MG63 (cell line): ENCODE results near the gene FAM186B. TPM values are rescaled to one million over a fixed set of nuclear protein-coding genes. Genes with fewer than 3 reads are reported as not detected.
A peak's percentile ranks its signal among the peaks of the same experiment; 100 is the strongest.

Experiments used
- DNase-seq: peaks from one replicate; pipeline ENCODE4 v3.0.0-alpha.2; 2020
- H3K27me3 ChIP-seq: fragments of 250-450 bp; sonication (Bioruptor Pico); 2 replicates; pipeline ENCODE4 v1.5.1; 2020; ENCODE audit warnings: mild to moderate bottlenecking, moderate library complexity
- H3K36me3 ChIP-seq: fragments of 250-450 bp; sonication (Bioruptor Pico); 2 replicates; pipeline ENCODE4 v1.5.1; 2020; ENCODE audit warnings: mild to moderate bottlenecking, moderate library complexity
- H3K4me3 ChIP-seq: fragments of 250-450 bp; sonication (Bioruptor Pico); 2 replicates; pipeline ENCODE4 v1.5.1; 2020; ENCODE audit warnings: mild to moderate bottlenecking, moderate library complexity
- H3K9me3 ChIP-seq: fragments of 250-450 bp; sonication (Bioruptor Pico); 2 replicates; pipeline ENCODE4 v1.5.1; 2020; ENCODE audit warnings: mild to moderate bottlenecking, moderate library complexity
- total RNA-seq: library from RNA; depleted of rRNA; stranded (reverse); fragments of >200 nt; shearing (Covaris generic); gene quantifications from 2 replicates; pipeline ENCODE4 v1.2.3, GENCODE V29; 2014; ENCODE audit warnings: low replicate concordance

FAM186B gene
- total RNA-seq, 1 experiment from 2014 or later = not detected

DNA sequence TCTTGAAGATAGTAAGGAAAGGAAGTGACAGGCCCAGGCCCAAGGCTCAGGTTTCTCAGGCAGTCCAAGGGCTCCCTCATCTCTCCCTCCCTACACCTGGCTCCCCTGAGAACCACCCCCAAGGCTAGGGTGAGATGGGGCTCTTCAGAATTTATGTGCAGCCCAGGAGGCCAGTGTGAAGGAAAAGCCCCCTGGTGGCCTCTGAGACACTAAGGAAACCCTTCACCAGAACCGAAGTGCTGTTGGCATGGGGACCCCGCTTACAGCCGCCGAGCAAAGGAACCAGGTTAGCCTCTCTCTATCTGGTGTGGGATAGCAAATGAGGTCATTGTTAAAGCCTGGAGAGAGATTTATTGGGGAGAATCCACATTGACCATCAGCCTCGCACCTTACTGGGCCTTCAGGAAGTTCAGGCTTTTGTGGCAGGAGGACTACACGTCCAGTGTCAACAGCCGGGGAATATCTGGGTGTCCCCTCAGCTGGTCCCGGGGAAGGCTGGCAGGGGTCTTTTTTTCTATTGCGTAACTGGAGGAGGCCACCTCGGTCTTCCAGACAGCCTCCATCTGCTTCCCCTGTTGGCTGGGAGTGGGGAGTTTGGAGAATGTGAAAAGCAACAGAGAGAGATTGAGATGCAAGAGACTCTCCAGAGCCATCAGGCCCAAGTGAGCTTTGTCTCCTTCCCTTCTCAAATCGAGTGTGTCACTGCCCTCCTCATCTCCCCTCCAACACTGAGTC lies 18.1 kb downstream of the FAM186B start:
- DNase-seq = no peak
- H3K27me3 ChIP-seq = no peaks in the 10 kb centered on the region
- no peaks in the 10 kb centered on the region; the same call in 1 of the 2 replicates for H3K9me3 ChIP-seq
- no peak overlapping the region for H3K4me3 ChIP-seq
- no peaks in the 10 kb centered on the region; the same call in 1 of the 2 replicates for H3K36me3 ChIP-seq

DNA sequence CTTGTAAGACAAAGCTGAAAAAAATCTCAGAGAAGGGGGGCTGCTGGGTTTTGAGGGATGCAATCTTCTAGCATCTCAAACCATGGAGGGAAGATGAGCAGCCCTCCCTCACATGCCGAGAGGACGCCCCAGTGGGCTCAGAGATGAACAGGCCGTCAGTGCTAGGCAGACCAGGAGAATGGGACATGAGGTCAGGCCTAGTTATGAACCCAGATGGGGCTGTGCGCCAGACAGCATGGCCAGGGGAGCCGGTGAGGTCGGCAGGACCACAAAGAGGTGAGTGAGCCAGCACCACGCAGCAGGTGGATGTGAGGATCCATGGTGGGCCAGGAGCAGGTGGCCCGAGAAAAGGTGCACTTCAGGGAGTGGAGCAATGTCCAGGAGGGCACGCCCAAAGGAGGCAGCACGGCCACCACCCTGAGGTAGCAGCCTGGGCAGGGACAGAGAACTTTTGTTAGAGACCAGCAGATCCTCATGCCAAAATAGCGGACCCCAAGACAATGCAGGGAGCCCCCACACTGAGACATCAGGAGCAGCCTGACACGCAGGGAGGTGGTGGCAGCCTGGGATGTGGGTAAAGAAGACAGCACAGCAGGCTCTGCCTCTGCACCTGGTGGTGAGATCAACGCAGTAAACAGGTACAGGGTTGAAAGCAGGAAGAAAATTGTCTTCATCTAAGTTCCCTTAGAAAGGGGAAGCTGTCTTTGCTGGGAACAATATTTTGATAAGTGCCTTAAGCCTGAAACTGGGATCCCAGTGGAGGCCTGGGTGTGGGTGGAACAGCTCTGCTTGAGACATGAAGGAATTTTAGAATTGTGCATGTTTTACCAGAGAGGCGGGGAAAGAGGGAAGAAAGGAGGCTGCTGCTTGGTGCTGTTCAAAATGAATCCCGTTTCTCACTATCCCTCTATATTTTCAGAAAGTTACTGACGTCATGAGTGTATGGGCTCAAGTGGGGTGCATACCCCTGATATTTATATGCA lies 19.7 kb downstream of the FAM186B start:
- DNase-seq = no peak
- H3K9me3 ChIP-seq = no peaks in the 10 kb centered on the region; the same call in 1 of the 2 replicates
- no peaks in the 10 kb centered on the region; the same call in 1 of the 2 replicates for H3K36me3 ChIP-seq
- H3K27me3 ChIP-seq = no peaks in the 10 kb centered on the region
- H3K4me3 ChIP-seq = no peak overlapping the region

DNA sequence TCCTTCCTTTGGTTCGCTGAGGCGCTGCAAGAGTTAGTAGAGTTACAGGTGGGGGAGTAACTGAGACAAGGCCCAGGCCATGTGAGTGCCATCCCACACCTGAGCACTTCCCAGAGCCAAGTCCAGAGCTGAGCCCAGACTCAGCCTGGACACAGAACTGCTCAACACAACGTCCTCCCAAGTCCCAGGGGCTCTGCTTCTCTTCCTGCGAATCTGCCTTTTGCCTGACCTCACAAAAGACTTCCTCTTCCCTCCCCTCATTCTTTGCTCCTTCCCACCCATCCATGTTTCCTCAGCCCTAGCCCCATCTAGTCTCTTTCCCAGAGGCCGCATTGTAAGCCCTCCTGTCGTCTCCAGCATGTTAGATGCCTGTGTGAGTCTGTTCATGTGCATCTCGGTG lies 20.8 kb downstream of the FAM186B start:
- Histone ChIP-seq H3K4me3 (no peak overlapping the region), H3K9me3 (no peaks in the 10 kb centered on the region), H3K36me3 (no peaks in the 10 kb centered on the region; the same call in 1 of the 2 replicates), H3K27me3 (no peaks in the 10 kb centered on the region)
- no peak for DNase-seq

DNA sequence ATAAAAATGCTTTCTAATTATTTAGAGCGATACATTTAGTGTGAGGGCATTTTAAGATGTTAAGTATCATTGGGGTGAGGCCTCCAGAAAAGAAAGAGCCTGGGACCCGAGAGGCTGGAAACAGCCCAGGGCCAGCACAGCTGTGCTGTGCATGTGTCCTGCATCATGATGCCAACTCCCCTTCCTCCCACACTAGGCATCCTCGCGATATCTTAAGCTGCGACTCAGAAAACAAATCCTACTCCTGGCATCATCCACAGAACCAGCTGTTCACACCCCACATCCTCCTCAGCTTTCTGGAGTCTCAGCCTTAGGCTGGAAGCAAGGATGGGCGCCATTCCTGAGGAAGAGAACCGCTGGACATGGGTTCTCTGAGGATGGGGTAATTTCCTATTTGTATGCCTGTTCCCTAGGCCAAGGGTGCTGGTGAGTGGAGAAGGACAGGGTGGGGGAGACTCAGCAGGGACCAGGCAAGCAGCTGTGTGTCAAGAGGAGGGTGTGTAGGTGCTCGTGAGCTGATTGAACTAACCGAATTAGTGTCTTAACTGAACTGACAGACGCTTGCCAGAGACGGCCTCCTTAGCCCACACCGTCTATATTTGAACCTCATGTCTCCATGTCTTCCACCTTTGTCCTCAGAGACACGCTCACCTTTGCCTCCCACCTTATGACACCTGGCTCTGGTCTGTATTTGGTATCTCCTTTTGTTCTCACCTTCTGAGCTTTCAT lies 21.9 kb downstream of the FAM186B start:
- Histone ChIP-seq H3K36me3 (no peaks in the 10 kb centered on the region; the same call in 1 of the 2 replicates), H3K27me3 (no peaks in the 10 kb centered on the region), H3K4me3 (no peak overlapping the region), H3K9me3 (no peaks in the 10 kb centered on the region)
- peak; percentile 41 for DNase-seq

DNA sequence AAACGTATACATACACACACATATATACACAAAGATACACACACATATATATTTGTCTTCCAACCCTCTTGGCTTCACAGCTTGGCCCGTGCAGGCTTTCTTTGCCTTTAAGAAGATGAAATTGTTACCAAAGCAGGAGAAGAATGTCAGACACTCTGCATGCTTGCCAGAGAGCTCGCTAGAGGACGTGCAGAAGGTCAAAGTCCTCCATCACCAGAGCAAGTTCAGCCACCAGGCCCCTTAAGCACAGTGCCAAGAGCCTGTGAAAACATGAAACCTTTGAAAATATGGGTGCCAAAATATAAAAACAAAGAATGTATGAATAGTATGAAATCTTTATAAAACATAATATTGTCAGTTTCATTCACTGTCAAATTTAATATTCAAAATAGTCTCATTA lies 22.6 kb downstream of the FAM186B start:
- H3K36me3 ChIP-seq = no peaks in the 10 kb centered on the region; the same call in 1 of the 2 replicates
- no peak overlapping the region for H3K4me3 ChIP-seq
- H3K9me3 ChIP-seq = no peaks in the 10 kb centered on the region
- no peaks in the 10 kb centered on the region for H3K27me3 ChIP-seq
- DNase-seq = no peak

DNA sequence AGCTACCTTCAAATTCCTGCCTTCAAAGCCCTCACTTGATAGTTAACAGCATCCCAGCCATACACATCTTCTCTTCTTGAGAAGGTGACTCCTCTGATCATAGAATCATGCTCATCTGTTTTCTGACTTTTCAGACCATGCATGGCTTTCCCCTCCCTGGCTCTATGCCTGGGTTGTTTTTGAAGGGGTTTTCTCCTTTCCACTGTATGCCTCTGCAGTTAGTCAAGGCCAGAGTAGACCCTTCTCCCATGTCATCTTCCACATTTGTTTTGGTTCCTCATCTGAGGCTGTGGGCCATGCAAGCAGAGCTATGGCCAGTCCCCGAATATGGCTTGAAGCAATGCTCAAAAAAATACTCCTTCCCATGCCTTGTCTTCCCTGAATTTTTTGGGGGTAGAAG lies 23.2 kb downstream of the FAM186B start:
- Histone ChIP-seq H3K9me3 (no peaks in the 10 kb centered on the region), H3K4me3 (no peak overlapping the region), H3K27me3 (no peaks in the 10 kb centered on the region), H3K36me3 (no peaks in the 10 kb centered on the region; the same call in 1 of the 2 replicates)
- no peak for DNase-seq

DNA sequence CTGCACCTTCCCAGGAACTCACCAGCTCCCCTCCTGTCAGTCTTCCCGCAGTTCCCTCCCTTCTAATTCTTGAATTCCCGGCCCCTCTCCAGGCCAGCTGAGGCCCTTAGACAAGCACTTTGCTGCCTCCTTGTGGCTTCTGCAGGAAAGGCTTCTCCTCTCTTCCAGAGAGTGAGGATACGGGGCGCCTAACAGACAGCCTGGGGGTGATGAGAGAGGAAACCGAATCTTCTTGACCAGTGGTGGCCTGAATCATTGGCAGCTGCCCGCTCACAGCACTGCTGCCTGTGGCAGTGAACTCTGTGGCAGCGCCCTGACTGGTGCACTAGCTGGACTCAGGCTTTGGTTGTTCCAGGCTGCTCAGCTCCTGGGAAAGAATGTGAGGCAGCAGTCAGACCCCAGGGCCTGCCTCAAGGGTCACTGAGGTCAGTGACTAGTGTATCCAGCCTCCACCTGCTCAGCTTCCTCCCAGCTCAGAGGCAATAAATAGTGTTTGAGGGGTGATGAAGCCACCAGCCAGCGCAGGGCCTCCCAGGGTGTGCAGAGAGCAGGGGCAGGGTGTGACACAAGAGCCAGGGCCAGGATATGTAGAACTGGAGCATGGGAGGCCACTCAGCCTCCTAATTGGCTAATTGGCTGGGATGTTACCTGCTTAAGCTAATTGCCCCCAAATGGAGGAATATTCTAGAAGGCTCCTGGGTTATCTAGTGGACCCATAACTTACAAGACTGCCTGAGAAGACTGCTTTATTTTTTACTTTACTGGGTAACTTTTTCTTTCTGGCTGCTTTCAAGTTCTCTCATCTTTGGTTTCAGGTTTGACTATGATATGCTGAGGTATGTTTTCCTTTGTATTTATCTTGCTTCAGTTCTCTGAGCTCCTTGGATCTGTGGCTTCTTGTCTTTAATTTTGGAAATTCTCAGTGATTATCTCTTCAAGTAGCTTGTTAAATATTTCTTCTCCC lies 24.6 kb downstream of the FAM186B start:
- H3K36me3 ChIP-seq = no peaks in the 10 kb centered on the region; the same call in 1 of the 2 replicates
- no peak overlapping the region for H3K4me3 ChIP-seq
- peak; percentile 61 for DNase-seq
- H3K27me3 ChIP-seq = no peaks in the 10 kb centered on the region
- H3K9me3 ChIP-seq = no peaks in the 10 kb centered on the region

DNA sequence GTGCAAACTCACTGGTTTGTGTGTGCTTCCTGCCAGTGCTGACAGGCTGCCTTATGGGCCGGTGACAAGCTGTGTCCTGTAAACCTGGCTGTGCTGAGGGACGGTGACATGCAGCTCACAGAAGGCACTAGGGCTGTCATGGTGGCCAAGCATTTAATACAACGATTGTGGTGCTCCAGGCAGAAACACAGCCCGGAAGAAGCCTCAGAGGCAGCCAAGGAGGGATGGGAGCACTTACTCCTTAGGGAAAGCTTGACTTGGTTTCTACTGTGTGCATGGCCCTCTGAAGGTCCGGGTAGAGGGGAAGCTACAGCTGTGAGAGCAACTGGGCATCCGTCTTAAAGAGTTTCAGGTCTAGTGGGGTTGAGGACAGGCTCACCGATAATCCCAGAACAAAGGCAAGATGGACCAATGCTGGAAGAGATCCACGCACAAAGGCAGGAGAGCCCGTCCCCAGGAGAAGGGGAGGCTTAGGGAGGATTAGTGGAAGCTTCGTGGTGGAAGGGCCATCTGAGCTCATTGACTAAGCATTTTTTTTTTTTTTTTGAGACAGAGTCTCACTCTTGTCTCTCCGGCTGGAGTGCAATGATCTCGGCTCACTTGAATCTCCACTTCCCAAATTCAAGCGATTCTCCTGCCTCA lies 26.8 kb downstream of the FAM186B start:
- no peak for DNase-seq
- no peaks in the 10 kb centered on the region for H3K27me3 ChIP-seq
- no peaks in the 10 kb centered on the region; the same call in 1 of the 2 replicates for H3K36me3 ChIP-seq
- H3K9me3 ChIP-seq = no peaks in the 10 kb centered on the region
- H3K4me3 ChIP-seq = no peak overlapping the region

DNA sequence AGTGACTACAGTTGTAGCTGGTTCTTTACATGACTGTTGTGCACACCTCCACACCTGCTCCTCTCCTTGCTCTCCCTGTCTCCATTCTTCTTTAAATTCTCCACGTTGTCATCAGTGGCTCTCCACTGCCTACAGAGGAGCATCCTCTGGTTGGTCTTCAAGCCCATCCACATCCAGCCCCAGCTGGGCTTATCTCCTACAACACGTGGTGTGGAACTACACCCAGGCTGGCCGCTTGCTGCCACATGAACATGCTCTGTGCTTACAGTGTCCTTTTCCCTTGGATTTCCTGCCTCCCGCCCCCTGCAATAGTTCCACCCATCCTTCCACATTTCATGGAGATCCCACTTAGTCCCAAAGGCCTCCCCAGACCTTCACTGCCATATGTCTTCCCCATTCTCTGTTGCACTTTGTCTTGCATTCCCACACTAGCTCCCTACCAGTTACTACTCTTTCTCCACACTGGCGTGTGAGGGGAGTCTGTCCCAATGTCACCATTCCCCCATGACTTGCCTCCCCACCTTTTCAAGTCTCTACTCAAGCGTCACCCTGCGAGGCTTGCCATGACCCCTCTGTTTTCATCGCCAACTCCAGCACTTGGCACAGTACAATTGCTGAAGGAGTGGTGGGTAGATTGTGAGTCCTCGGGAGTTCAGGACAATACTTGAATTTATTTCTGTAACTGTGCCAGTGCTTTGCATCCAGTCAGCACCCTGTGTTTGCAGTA lies 27.7 kb downstream of the FAM186B start:
- H3K27me3 ChIP-seq = no peaks in the 10 kb centered on the region
- DNase-seq = no peak
- H3K4me3 ChIP-seq = no peak overlapping the region
- no peaks in the 10 kb centered on the region for H3K36me3 ChIP-seq
- H3K9me3 ChIP-seq = no peaks in the 10 kb centered on the region

DNA sequence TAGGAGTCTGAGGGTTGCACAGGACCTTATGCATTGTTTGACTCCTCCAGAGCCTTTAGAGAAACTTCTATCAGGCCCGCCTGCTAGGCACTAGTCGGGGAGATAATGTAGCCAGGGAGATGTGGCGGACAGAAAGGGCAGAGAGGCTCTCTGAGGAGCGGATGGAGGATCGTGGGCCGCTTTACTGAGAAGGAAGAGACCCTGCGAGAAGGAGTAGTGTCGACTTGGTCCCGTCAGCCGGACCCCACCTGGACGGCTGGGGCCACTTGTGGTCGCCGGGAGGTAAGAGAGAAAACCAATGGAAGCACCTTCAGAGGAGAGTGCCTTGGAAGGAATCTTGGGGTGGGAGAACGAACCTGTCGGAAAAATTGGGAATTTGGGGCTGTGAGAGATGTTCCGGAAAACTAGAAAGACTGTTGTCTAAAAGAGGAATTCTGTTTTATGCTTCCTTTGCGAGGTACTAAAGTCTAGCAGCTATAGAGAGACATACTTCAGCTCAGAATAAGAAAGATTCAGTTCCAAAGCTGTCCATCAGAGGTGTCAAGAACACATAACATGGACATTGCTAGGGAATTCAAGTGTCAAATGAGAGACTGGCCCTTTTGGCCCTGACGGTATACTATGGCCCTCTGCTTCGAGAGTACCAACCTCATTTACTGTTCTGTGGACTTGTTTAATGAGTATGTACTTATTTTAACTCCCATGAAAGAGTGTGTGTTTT lies 36.8 kb downstream of the FAM186B start:
- Histone ChIP-seq H3K4me3 (peak overlapping the region; percentile 92), H3K27me3 (no peaks in the 10 kb centered on the region), H3K36me3 (peaks cover 16% of the 10 kb centered on the region), H3K9me3 (no peaks in the 10 kb centered on the region)
- DNase-seq = no peak

DNA sequence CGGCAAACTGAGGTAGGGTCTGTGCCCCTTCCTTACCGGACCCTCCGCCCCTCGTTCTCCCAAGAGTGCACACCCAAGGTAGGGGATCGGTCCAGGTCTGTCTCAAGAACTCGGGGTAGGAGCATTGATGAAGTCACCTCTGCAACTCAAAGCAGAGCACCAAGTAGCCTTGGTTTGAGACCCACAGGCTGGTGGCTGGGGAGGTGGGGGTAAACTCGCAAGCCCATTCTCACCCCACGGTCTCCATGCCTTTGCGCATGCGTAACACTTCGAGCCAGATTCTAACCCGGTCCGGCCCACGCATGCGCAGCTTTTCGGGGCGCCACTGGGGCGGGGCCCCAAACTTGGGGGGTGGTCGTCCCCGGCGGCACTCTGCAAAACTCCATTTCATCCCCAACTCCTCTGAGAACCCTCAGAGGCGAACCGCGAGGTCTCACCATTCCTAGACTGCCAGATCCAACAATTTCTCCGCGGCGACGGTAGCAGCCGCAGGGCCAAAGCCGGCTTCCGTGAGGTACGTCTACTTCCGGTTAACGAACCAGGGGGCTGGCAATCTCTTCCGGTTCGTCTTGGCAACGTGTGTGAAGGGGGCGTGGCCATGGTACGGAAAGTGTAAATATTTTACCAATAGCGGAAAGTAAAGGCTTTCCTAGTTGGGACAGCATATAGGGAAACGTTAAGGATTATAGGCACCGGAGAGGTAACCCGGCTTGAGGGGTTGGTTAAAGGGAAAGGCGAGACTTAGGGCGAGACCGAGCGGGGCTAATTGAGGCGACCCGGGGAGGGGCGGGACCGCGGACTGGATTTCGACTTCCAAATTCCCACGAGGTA lies 37.6 kb downstream of the FAM186B start, which contains the start of gene MCRS1:
TSS of gene MCRS1 (minus strand) at position 532 of the 831 bp plus-strand sequence. CDS start 1,411 bp downstream, outside the sequence.
- DNase-seq = peak; percentile 80

DNA sequence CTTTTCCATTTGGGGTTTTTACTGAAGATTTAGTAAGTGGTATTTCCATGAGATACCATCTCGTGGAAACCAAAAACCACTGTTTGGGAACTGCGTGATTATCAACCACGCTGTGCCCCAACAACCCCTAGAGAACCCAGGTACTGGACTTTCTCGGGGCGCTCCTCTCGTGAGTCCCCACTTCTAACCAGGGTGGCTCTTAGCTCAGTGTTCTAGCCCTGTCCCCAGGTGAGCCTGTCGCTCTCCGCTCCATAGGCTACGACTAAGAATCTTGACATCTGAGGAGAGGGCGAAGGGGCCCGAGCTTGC lies 38.2 kb downstream of the FAM186B start:
- Histone ChIP-seq H3K9me3 (no peaks in the 10 kb centered on the region), H3K36me3 (peaks cover 24% of the 10 kb centered on the region), H3K27me3 (no peaks in the 10 kb centered on the region), H3K4me3 (peak overlapping the region; percentile 92)
- no peak for DNase-seq

More for the DNA sequence above, 37.6 kb downstream of the FAM186B start, which contains the start of gene MCRS1:
- peaks cover 18% of the 10 kb centered on the region for H3K36me3 ChIP-seq
- H3K27me3 ChIP-seq = no peaks in the 10 kb centered on the region
- H3K4me3 ChIP-seq = peak within 1 kb of the TSS; percentile 92
- no peaks in the 10 kb centered on the region for H3K9me3 ChIP-seq

DNA sequence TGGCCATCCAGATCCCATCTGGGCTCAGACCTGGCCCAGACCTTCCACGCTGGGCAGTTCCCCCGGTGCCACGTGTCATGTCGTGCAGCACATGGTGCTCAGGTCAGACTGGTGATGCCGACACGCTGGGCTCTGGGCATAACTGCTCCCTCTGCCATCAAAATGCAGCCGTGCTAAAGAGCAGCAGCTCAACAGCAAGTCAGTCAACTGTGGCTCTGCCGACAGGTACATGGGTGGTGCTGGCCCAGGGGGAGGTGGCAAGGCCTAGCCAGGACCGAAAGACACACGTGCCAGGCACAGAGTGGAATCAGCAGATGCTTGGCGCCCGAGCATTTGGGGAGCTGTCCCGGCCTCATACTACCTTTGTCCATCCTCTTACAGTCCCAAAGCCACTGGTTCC lies 39.1 kb downstream of the FAM186B start:
- H3K36me3 ChIP-seq = peaks cover 31% of the 10 kb centered on the region
- DNase-seq = no peak
- no peak overlapping the region for H3K4me3 ChIP-seq
- H3K9me3 ChIP-seq = no peaks in the 10 kb centered on the region
- no peaks in the 10 kb centered on the region for H3K27me3 ChIP-seq
